ENCODE measurements around the gene PALLD.

DNA sequence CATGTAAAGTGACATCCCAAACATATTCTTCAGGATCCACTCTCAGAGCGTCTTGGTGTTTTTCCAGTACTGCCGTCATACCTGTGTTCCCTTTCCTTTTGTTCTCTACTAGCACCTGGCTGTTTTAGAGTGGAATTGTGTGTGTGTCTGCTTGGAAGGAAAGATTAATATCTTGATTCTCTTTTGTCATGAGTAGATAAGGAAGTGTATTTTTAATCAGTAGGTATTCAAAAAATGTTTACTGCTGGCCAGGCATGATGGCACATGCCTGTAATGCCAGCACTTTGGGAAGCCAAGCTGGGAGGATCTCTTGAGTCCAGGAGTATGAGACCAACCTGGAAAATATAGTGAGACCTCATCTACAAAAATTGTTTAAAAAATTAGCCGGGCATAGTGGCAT lies 314.4 kb downstream of the PALLD start:
- TF ChIP-seq, protein P1, sequence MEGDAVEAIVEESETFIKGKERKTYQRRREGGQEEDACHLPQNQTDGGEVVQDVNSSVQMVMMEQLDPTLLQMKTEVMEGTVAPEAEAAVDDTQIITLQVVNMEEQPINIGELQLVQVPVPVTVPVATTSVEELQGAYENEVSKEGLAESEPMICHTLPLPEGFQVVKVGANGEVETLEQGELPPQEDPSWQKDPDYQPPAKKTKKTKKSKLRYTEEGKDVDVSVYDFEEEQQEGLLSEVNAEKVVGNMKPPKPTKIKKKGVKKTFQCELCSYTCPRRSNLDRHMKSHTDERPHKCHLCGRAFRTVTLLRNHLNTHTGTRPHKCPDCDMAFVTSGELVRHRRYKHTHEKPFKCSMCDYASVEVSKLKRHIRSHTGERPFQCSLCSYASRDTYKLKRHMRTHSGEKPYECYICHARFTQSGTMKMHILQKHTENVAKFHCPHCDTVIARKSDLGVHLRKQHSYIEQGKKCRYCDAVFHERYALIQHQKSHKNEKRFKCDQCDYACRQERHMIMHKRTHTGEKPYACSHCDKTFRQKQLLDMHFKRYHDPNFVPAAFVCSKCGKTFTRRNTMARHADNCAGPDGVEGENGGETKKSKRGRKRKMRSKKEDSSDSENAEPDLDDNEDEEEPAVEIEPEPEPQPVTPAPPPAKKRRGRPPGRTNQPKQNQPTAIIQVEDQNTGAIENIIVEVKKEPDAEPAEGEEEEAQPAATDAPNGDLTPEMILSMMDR (IDR thresholded peaks at IDR 0.05): no peak
- no peak for TF ChIP-seq EP300 (IDR thresholded peaks at IDR 0.05)
